GM19043 (cell line): ENCODE results near the gene CLIC4.
"Not testable (repeated sequence)": the region's sequence is repeated elsewhere in the genome, so short reads cannot be mapped to it uniquely, and the experiment has no call there.

ENCODE experiments used
- ATAC-seq: cut with Tn5 transposase; IDR thresholded peaks from one replicate; pipeline ENCODE4 v1.9.1; 2021; ENCODE audit warnings: low read depth; ENCODE audit not compliant: unreplicated experiment

CLIC4 gene

GRCh38 chr1:24871306-24871901, 126.2 kb downstream of the CLIC4 start:
- ATAC-seq, result no peak

- ATAC-seq, result no peak
Observed at GRCh38 chr1:24872061-24872850, 127.0 kb downstream of the CLIC4 start.

DNA sequence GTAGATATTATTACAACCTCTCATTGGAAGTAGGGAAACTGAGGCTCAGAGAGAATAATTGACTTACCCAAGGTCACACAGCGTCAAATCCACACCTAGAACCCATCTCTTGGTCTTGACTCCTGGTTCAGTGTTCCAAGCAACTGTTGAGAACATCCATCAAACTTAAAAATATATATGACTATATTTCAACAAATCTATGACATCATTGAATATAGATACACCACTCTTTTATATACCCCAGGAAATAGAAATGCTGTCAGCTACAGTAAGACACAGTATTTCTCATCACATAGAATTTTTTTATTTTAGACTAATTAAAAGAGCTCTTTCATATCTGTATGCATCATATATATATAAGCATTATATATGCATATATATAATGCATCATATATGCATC, 127.9 kb downstream of the CLIC4 start:
- ATAC-seq, result no peak

DNA sequence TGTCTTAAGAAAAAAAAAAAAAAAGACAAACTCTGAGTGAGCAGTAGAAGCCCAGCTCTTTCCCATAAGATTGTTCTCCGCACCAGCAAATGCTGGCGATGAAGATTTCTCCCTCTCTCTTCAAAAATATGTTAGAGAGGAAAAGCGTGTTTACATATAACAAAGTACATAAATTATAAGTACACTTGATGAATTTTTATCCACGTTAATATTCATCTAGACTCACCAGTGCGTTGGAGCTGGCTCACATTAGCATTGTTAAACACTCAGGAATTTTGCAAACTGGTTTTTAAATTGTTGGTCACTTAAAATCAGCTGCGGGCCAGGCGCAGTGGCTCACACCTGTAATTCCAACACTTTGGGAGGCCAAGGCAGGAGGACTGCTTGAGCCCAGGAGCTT, 128.8 kb downstream of the CLIC4 start:
- no peak for ATAC-seq

- ATAC-seq, result no peak
Observed at GRCh38 chr1:24874611-24875234, 129.5 kb downstream of the CLIC4 start.

DNA sequence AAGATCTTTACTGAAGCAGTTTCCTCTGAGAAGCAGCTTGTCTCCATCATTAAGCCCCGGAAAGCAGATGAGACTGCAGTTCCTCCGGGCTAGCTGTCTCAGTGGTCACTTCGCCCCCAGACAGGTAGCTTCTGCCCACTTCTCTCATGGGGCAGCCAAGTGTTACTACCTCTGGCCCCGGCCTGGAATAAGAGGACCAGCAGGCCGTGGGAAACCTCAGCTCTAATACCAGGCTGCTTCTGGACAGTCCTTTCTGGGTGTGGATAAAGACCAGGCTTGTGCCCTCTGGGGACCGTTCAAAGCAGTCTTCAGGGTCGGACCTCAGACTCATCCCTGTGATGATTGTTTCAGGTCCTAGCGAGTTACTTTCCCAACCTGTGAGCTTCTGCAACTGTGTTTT, 130.0 kb downstream of the CLIC4 start:
- ATAC-seq, result no peak

DNA sequence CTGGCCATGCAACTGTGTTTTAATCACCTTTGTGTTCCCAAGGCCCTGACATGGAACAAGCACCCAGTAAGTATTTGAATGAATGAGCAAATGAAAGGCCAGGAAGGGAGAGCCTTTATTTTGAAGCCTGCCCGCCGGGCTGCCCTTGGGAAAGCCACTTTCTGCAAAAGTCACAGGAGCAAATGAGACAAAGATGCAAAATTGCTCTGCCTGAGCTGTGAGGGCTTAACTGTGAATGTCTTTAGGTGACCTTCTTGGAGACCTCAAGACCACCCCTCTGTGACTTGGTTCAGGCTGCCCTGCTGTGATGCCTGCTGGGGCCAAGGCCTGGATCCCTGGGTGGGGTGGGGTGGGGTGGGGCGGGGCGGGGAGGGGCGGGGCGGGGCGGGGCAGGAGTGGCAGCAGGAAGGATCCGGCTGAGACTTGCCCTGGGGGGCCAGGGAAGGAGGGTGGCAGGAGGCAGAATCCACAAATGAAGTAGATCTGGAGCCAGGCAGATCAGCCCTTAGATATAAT, 130.8 kb downstream of the CLIC4 start:
- no peak for ATAC-seq

DNA sequence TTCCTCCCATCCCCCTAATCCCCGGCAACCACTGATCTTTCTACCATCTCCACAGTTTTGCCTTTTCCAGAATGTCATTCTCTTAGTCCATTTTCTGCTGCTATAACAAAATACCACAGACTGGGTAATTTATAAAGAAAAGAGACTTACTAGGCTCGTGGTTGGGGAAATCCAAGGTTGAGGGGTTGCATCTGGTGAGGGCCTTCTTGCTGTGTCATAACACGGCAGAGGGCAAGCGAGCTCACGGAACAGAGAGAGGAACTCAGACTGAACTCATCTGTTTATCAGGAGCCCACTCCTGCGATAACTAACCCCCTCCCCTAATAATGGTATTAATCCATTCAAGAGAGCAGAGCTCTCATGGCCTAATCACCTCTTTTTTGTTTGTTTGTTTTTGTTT, 132.8 kb downstream of the CLIC4 start:
- no peak for ATAC-seq

- ATAC-seq, result no peak
Observed at GRCh38 chr1:24878775-24879742, 133.8 kb downstream of the CLIC4 start.

DNA sequence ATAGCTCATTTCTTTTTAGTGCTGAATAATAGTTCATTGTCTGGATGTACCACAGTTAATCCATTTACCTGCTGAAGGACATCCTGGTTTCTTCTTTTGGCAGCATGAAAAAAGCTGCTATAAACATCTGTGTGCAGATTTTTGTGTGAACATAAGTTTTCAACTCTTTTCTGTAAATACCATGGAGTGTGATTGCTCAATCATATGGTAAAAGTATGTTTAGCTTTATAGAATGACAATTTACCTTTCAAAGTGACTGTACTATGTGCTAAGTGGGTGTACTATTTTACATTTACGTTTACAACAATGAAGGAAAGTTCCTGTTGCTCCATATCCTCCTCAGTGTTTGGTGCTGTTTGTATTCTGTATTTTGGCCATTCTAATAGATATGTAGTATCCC, 135.8 kb downstream of the CLIC4 start:
- no peak for ATAC-seq

DNA sequence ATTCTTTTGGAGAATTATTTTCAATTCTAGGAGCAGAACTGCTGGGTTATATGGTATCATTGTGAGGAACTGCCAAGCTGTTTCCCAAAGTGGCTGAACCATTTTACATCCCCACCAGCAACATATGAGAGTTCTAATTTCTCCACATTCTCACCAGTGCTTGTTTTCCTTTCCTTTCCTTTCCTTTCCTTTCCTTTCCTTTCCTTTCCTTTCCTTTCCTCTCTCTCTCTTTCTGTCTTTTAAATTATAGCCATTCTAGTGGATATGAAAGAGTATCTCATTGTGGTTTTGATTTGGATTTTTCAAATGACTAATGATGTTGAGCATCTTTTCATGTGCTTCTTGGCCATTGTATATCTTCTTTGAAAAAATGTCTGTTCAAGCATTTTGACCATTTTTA, 139.5 kb downstream of the CLIC4 start:
- ATAC-seq, result no peak

DNA sequence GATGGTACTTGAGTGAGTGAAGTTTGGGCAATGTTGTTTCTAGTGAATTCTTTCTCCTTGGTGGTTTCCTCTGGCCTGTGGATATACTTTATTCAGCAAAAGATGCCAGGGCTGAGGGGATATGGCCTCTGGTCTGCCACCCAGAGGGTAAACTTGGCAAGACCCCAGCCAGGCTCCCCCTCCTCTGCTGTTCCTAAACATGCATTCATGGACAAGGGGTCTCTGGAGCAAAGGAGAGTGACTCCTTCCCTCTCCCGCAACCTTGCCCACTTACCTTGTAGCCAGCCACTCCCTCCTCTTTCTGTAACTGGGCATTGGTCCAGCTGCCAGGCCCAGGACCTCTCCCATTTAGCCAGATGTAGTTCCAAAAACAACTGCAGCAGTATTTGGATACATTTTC, 141.0 kb downstream of the CLIC4 start:
- no peak for ATAC-seq

GRCh38 chr1:24888061-24888970, 143.1 kb downstream of the CLIC4 start:
- ATAC-seq, result no peak

DNA sequence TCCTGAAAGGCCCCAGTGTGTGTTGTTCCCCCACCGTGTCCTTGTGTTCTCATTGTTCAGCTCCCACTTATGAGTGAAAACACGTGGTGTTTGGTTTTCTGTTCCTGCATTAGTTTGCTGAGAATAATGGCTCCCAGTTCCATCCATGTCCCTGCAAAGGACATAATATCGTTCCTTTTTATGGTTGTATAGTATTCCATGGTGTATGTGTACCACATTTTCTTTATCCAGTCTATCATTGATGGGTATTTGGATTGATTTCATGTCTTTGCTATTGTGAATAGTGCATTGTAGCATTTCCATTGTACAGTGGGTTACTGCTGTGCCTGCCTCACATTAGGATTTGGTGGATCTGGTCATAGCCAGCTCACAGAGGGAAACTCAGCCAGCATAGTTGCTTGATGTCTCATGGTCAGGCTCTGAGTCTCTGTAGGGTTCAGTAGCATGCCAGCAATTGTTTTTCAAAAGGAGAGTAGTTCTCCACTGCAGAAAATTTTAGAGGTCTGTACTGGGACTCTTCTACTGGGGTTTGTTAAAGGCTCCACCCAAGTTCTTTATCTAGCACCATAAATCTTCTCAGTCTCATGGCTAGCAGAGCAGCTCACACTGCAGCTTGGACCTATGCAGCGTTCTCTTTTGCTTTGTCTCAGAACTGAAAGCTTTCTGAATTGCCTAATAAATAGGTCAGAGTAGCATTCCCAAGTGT, 143.9 kb downstream of the CLIC4 start:
- ATAC-seq, result no peak

GRCh38 chr1:24890887-24891286, 145.6 kb downstream of the CLIC4 start:
- ATAC-seq, result no peak

DNA sequence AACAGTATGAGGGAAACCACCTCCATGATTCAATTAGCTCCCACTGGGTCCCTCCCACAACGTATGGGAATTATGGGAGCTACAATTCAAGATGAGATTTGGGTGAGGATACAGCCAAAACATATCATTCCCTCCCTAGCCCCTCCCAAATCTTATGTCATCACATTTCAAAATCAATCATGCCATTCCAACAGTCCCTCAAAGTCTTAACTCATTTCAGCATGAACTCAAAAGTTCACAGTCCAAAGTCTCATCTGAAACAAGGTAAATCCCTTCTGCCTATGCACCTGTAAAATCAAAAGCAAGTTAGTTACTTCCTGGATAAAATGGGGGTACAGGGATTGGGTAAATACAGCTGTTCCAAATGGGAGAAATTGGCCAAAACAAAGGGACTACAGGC, 146.1 kb downstream of the CLIC4 start:
- not testable (repeated sequence) for ATAC-seq

DNA sequence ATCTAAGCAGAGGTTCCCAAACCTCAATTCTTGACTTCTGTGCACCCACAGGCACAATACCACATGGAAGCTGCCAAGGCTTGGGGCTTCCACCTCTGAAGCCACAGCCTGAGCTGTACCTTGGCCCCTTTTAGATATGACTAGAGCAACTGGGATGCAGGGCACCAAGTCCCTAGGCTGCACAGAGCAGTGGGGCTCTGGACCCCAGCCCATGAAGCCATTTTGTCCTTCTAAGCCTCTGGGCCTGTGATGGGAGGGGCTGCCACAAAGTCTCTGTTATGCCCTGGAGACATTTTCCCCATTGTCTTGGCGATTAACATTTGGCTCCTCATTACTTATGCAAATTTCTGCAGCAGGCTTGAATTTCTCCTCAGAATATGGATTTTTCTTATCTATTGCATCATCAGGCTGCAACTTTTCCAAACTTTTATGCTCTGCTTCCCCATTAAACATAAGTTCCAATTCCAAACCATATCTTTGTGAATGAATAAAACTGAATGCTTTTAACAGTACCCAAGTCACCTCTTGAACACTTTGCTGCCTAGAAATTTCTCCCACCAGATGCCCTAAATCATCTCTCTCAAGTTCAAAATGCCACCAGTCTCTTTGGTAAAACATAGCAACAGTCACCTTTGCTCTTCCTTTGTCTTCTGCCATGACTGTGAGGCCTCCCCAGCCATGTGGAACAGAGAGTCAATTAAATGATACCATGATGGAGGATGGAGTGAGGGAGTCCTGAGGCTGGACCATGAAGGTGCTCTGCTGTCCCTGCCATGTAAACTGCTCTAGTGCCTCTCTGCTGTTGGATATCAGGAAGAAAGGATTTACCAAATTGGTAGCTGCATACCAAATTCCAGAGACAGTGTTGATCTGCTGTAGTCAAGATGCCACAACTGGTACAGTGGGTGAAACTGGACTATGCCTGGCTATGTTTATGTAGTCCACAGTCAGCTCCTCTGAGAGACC, 147.2 kb downstream of the CLIC4 start:
- no peak for ATAC-seq

GRCh38 chr1:24893431-24893830, 148.2 kb downstream of the CLIC4 start:
- no peak for ATAC-seq
